ENCODE data around the gene UBE4A. TPM values are rescaled to one million over a fixed set of nuclear protein-coding genes. Genes with fewer than 3 reads are reported as not detected.

Gene UBE4A, protein sequence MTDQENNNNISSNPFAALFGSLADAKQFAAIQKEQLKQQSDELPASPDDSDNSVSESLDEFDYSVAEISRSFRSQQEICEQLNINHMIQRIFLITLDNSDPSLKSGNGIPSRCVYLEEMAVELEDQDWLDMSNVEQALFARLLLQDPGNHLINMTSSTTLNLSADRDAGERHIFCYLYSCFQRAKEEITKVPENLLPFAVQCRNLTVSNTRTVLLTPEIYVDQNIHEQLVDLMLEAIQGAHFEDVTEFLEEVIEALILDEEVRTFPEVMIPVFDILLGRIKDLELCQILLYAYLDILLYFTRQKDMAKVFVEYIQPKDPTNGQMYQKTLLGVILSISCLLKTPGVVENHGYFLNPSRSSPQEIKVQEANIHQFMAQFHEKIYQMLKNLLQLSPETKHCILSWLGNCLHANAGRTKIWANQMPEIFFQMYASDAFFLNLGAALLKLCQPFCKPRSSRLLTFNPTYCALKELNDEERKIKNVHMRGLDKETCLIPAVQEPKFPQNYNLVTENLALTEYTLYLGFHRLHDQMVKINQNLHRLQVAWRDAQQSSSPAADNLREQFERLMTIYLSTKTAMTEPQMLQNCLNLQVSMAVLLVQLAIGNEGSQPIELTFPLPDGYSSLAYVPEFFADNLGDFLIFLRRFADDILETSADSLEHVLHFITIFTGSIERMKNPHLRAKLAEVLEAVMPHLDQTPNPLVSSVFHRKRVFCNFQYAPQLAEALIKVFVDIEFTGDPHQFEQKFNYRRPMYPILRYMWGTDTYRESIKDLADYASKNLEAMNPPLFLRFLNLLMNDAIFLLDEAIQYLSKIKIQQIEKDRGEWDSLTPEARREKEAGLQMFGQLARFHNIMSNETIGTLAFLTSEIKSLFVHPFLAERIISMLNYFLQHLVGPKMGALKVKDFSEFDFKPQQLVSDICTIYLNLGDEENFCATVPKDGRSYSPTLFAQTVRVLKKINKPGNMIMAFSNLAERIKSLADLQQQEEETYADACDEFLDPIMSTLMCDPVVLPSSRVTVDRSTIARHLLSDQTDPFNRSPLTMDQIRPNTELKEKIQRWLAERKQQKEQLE
- 10 to 100 TPM; 34.4 to 41.4 (median 34.7) TPM for polyA plus RNA-seq (ENCODE audit: insufficient read length in 3 of 3)

DNA sequence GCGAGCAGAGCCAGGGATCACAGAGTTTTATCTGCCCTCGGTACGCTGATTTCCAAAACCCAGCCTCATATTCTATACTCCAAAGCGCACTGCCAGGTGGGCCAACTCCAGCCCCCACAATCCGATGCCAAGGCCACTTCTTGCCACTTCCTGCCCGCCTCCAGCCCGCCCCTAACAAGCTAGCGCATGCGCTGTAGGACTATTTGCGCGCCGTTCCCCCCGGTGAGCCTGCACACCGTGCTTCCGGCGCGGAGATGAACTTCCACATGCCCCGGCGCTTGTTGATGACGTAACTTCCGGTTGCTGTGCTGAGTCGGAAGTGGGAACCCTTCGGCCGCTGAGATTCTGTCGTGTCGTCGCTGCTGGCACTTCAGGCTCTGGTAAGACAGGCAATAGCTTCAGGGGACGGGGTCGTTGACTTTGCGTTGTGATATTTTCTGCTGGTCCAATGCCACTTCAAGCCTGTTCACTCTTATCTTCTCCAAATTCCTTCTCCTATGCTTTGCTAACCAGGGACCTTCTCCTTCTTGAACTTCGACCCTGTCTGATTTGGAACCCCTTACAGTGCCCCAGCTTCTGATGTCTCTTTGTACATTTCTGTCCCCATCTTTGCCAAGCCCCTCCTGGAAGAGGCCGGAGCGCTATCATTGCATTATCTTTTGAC is at the start of gene UBE4A:
Gene UBE4A (plus strand): TSS at position 306 of the 664 bp plus-strand sequence. CDS start 5,481 bp downstream, outside the sequence.
- peak; percentile 87 to 91 (median 90) for DNase-seq (ENCODE audit: low read depth in 3 of 3, low spot score in 2 of 3)

DNA sequence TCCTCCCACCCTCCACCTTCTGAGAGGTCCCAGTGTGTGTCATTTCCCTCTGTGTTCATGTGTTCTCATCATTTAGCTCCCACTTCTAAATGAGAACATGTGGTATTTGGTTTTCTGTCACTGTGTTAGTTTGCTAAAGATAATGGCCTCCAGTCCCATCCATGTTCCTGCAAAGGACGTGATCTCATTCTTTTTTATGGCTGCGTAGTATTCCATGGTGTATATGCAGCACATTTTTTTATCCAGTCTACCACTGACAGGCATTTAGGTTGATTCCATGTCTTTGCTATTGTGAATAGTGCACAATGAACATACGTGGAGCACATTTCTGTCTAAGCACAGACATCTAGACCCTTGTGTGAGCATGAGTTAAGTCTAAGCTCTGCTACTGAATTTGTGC is 49.1 kb upstream of the UBE4A start:
- no peak for DNase-seq (ENCODE audit: low read depth in 3 of 3, low spot score in 2 of 3)

DNA sequence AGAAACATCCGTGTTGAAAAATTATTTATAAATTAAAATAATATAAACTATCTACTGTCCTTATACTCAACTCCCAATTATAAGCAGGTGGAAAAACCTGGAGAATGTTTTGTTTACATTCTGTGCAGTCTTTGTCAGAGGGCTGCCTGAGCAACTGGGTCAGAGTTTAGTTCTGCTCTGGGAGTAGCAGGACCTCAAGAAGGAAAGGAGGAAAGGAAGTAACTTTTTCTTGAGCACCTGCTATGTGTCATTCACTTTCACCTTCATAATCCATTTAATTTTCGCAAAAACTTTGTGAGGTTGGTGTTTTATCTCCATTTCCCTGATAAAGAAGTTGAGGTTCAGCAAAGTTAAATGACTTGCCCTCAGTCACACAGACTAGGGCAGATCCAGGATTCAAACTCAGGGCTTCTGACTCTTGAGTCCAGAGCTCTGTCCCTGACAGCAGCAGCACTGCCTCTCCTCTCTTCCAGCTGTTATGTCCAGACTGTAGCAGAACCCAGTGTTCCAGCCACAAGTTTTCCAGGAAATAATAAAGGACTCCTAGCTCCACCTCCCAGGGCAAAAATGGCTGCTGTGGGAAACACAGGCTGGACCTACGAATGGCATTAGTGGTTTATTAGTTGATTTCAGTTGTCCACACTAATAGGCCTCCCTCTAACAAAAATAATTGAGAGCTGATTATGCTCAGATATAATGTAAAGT is 48.5 kb upstream of the UBE4A start:
- no peak for DNase-seq (ENCODE audit: low read depth in 3 of 3, low spot score in 2 of 3)

DNA sequence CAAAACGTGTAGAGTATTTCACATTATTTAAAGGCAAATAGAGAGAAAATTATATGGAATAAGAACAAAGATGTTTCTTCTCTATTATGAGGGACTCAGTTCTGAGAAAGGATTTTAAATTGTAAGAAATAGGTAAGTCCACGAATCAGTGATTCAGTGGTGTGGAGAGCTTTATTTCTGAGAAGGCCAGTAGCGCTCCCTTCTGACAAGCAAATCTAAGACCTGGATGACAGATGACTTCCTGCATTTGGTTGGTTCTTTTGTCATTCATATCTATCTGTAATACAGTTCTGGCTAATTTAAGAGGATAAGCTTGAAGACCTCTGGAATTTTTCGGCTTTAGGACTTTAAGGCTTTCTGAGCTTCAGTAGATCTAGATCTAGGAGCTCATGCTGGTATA is 47.9 kb upstream of the UBE4A start:
- no peak for DNase-seq (ENCODE audit: low read depth in 3 of 3, low spot score in 2 of 3)

DNA sequence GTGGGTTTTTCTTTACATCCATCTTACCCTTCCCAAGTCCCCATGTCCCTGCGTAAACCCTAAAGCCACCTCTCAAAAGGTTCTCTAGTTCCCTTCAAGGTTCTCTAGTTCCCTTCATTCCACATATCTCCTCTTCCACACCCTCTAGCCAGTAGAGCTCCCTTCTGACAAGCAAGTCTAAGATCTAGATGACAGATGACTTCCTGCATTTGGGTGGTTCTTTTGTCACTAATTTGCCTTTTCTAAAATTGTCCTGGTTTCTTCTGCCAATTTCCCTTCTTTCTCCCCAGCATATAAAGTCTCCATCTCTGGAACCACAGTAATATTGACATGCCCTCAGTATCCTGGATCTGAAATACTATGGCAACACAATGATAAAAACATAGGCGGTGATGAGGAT is 47.1 kb upstream of the UBE4A start:
- DNase-seq (ENCODE audit: low read depth in 3 of 3, low spot score in 2 of 3), result no peak

DNA sequence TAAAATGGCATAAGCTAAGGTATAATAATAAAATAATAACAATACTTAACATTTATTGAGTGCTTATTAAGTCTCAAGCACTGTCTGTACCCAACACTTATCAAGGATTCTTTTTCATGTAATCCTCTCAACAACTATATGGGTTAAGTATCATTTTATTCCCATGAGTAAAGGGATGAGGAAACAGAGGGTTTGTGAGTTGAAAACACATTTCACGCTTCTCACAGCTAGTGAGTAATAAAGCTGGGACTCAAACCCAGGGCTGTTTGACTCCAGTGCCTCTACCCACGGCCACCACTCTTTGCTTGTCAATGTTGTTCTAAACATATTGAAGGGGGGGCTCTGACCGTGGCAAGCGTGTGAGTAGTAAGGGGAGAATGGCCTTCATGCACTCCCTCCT is 46.2 kb upstream of the UBE4A start:
- DNase-seq (ENCODE audit: low read depth in 3 of 3, low spot score in 2 of 3), result no peak

DNA sequence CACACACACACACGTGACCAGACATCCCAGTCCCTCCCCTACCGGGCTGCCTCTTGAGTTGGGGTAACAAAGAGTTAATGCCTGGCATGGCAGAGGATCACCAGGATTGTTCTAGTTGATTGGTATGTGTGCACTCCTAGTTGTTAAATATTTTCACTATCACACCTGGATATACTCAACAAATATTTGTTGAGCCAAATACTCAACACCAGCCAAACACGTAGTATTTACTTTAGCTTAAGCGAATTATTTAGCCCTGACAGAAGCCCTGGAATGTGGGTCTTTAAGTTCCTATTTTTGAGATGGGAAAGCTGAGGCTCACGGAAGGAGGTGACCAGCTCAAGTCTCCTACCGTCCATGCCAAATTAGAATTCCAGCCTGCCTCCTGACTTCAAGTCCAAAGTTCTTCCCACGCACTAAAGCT is 44.4 kb upstream of the UBE4A start:
- DNase-seq (ENCODE audit: low read depth in 3 of 3, low spot score in 2 of 3), result no peak

DNA sequence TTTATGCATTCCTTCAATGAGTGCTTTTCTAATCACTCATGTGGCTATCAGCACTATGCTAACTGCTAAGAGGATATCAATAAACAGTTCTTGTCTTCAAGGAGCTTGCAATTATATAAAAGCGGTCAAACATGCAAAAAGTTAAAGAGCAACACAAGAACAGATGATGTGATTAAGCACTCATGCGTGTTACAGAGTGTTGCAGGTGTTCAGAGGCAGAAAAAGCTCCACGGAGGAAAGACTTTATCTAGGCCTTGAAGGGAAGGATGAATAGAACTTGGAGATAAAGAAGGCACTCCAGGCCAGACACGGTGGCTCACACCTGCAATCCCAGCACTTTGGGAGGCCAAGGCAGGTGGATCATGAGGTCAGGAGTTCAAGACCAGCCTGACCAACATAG is 41.3 kb upstream of the UBE4A start:
- no peak for DNase-seq (ENCODE audit: low read depth in 3 of 3, low spot score in 2 of 3)

DNA sequence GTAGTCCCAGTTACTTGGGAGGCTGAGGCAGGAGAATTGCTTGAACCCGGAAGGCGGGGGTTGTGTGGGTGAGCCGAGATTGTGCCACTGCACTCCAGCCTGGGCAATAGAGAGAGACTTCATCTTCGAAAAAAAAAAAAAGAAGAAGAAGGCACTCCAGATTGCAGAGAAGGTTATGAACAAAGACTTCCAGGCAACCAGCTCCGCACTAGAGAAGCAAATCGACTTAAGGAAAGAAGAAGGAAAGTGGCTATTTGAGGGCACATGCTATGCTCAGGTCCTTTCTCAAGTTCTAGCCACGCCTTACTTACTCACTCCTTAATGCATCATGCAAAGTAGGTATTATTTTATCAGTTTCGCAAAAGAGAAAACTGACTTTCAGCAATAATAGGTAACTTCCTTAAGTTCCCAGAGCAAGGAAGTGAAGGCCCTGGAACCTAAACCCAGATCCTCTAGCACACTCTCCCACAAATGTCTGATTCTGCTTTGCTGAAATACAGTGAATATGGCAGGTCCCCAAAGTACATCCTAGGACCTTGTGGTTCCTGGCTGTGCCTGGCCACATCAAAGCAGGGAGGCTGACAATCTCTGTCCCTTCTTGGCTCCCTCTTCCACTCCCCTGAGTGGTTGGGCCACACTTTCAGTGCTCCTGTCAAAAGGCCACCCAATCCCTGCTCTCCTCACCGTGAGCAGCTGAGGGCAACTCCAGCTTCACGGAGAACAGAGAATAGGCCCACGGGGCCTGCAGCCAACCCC is 40.6 kb upstream of the UBE4A start:
- no peak for DNase-seq (ENCODE audit: low read depth in 3 of 3, low spot score in 2 of 3)

DNA sequence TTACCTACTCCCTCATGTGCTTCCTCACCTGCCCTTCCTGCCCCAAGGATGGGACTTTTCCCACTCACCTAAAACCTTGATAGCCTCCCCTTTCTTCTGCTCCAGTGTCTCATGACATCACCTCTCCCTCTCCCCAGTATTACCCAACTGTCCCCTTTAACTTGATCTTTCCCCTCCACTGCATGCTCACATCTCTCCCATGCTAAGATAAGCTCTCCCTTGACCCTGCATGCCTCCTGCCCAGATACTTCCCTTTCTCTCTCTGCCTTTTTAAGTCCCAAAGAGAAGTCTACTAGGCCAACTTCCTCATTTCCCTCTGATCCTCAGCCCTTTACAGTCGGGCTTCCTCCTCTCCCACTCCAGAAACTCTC is 40.1 kb upstream of the UBE4A start:
- DNase-seq (ENCODE audit: low read depth in 3 of 3, low spot score in 2 of 3), result no peak

DNA sequence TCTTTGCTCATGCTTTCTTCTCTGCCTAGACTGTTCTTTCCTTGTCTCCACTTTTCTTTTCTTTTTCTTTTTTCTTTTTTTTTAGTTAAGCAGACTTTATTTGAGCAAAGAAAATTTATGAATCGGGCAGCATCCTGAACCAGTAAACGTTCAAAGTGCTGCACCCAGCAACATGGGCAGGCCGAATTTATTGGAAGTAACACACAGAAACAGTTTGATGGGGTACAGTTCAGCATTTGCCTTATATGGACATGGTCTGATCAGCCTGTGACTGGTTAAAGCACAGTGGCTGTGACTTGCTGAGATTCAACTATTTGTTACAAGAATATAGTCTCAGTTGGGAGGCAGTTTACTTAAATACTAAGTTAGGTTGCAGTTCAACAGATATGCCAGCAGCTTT is 38.9 kb upstream of the UBE4A start:
- no peak for DNase-seq (ENCODE audit: low read depth in 3 of 3, low spot score in 2 of 3)

DNA sequence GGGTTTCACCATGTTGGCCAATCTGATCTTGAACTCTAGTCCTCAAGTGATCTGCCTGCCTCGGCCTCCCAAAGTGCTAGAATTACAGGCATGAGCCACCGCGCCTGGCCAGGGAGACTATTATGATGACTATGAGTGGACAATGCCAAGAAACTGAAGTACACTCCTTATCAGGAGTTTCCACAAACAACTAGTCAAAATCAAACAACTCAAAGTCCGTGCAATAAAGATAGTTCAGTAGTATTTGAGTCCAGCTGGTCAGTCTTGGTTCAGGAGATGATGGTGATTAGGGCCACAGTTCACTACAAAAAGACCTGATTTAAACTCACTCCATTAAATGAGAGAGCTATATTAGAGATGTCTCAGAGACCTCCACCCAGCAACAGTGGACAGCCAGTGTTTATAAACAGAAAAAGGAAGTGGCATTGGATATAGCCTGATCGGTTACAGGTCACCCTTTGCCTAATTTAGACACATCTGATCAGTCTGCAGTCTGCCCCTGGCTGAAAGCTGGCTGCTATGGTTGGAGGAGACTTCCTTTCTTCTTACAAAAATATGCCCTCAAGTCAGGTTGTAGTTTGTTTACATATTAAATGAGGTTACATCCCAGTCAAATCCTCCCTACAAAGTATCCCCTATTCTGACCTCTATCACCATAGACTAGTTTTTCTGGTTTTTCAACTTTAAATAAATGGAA is 37.9 kb upstream of the UBE4A start:
- DNase-seq (ENCODE audit: low read depth in 3 of 3, low spot score in 2 of 3), result no peak

DNA sequence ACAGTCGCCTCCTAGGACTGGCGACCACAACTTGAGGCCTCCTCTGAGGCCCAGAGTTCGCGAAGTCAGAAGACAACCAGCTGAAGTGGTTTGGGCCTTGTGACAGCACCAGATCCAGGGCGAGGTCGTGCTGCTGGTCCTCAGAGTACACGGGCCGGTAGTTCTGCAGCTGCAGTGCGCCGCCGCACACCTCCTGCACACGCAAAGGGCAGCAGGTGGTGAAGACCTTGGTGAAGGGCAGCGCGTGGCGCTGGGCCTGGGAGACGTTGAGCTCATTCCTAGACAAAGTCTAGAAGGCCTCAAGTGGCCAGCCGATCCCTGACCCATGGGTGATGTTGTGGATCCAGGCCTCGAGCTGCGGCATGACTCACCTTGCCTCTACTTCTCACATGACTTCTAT is 36.7 kb upstream of the UBE4A start:
- no peak for DNase-seq (ENCODE audit: low read depth in 3 of 3, low spot score in 2 of 3)

DNA sequence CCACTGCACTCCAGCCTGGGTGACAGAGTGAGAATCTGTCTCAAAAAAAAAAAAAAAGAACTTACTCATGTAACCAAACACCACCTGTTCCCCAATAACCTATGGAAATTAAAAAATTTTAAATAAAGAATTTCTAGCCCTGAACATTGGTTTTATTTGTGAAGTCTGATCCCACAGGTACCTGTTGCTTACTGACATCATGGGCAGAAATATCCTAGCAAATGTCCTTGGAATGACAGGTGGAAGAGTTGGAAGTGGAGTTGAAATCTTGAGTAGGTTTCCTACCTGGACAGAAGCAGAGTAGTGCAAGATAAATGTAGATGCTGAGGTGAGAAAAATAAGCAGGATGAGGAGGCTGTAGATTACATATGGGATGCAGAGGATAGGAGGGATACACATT is 34.1 kb upstream of the UBE4A start:
- DNase-seq (ENCODE audit: low read depth in 3 of 3, low spot score in 2 of 3), result no peak

DNA sequence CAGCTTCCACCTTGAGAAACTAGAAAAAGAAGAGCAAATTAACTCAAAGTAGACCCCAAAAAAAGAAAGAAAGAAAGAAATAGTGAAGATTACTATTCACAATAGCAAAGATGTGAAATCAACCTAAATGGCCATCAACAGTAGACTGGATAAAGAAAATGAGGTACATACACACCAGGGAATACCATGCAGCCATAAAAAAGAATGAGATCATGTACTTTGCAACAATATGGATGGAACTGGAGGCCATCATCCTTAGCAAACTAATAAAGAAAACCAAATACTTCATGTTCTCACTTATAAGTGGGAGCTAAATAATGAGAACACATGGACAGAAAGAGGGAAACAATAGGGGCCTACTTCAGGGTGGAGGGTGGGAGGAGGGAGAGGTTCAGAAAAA is 30.7 kb upstream of the UBE4A start:
- DNase-seq (ENCODE audit: low read depth in 3 of 3, low spot score in 2 of 3), result no peak

DNA sequence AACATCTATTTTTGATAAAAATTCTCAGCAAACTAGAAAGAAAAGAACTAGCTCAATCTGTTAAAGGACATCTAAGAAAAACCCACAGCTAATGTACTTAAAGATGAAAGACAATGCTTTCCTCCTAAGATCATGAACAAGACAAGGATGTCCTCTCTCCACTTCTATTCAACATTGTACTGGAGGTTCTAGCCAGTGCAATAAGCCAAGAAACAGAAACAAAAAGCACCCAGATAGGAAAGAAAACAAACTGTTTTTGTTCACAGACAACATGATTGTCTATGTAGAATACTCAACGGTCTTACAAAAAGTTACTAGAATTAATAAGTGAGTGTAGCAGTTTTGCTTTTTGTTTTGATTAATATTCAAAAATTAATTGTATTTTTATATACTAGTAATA is 24.7 kb upstream of the UBE4A start:
- DNase-seq (ENCODE audit: low read depth in 3 of 3, low spot score in 2 of 3), result no peak

DNA sequence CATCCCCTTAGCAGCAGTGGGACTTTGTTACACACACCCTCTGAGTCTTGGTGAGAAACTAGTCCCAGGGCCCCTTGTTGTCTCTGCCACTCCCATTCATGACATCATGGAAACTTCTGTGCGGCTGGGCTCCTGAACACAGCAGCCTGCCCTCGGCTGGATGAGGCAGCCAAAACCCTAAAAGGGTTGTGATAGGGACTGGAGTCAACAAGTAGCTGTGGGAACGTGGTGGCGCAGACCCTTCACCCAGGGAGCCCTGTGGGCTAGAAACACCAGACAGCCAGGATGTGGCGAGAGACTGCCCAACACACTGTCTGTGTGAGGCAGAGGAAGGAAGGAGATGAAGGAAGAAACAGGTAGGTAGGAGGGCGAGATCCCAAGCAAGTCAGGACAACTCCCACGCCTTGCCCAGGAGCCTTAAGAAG is 20.8 kb upstream of the UBE4A start:
- no peak for DNase-seq (ENCODE audit: low read depth in 3 of 3, low spot score in 2 of 3)

DNA sequence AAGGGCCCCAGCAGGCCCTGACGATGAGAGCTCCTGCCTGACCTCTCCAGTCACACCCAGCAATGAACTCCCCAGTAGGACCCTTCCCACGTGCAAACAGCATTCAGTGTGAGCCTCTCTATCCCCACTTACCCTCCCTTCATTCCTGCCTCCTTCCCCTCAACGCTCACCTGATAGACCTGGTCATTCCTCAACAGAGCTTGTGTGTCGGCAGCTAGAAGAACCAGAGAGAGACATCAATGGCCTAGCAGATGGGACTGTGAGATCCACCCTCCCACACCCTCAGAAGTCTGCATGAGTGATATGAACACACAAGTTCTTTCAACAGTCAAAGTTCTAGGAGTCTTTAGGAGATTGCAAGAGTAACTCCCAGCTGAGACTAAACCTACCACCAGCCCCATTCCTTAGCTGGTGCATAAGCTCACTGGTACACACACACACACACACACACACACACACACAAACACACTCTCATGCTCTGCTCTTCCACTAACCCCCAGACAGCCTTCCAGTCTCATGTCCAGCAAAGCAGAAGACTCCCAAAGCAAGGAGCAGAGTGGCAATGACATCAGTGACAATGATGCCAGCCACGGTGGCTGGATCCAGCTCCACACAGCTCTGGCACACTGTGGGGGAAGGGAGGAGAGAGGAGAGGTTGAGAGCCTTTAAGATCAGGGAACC is 20.0 kb upstream of the UBE4A start:
- no peak for DNase-seq (ENCODE audit: low read depth in 3 of 3, low spot score in 2 of 3)

All from right renal cortex interstitium (tissue), 3 donors.